Skin epidermis (tissue), 12 donors: ENCODE measurements around the gene RAPGEF4.

Experiments
- H3K27ac ChIP-seq, 21 experiments: fragments of 200-600 bp; sonication (generic) in 11 of 21; one replicate each; pipeline ENCODE4 v1.5.0; 2020; ENCODE audit warnings: mild to moderate bottlenecking in 3 of 21, inconsistent platforms in 2 of 21, moderate library complexity in 2 of 21
- H3K4me3 ChIP-seq, 7 experiments: fragments of 200-600 bp; sonication (generic) in 2 of 7; one replicate each; pipeline ENCODE4 v1.5.0; 2020; ENCODE audit warnings: inconsistent platforms in 2 of 7, mild to moderate bottlenecking in 2 of 7, moderate library complexity in 1 of 7

The RAPGEF4 gene

GRCh38 chr2:172974762-172975161 is 239.1 kb downstream of the RAPGEF4 start:
- H3K27ac ChIP-seq, result no peak overlapping the region
- H3K4me3 ChIP-seq, result no peak overlapping the region

- H3K27ac ChIP-seq, result no peak overlapping the region
These were observed 240.5 kb downstream of the RAPGEF4 start for GRCh38 chr2:172976116-172976515.

GRCh38 chr2:172976816-172977215 is 241.2 kb downstream of the RAPGEF4 start:
- Histone ChIP-seq H3K27ac (no peak overlapping the region), H3K4me3 (no peak overlapping the region)

More at GRCh38 chr2:172976116-172976515, 240.5 kb downstream of the RAPGEF4 start:
- H3K4me3 ChIP-seq, result no peak overlapping the region

GRCh38 chr2:172977270-172978062 is 241.8 kb downstream of the RAPGEF4 start:
- no peak overlapping the region for H3K4me3 ChIP-seq

GRCh38 chr2:172978063-172978383 is 242.4 kb downstream of the RAPGEF4 start:
- Histone ChIP-seq H3K4me3 (no peak overlapping the region), H3K27ac (no peak overlapping the region)

More at GRCh38 chr2:172977270-172978062, 241.8 kb downstream of the RAPGEF4 start:
- no peak overlapping the region for H3K27ac ChIP-seq

- Histone ChIP-seq H3K4me3 (no peak overlapping the region), H3K27ac (peak overlapping the region in 1 of 21 experiments; percentile 53)
These were observed 249.7 kb downstream of the RAPGEF4 start for GRCh38 chr2:172985139-172985892.

GRCh38 chr2:172986040-172986439 is 250.4 kb downstream of the RAPGEF4 start:
- Histone ChIP-seq H3K27ac (peak overlapping the region in 2 of 21 experiments; percentile 11 to 53), H3K4me3 (no peak overlapping the region)

GRCh38 chr2:172988728-172989127 is 253.1 kb downstream of the RAPGEF4 start:
- H3K27ac ChIP-seq, result no peak overlapping the region
- H3K4me3 ChIP-seq, result no peak overlapping the region

- no peak overlapping the region for H3K4me3 ChIP-seq
These were observed 255.4 kb downstream of the RAPGEF4 start for GRCh38 chr2:172991031-172991430.

GRCh38 chr2:172993139-172993538 is 257.5 kb downstream of the RAPGEF4 start:
- no peak overlapping the region for H3K27ac ChIP-seq
- no peak overlapping the region for H3K4me3 ChIP-seq

More at GRCh38 chr2:172991031-172991430, 255.4 kb downstream of the RAPGEF4 start:
- H3K27ac ChIP-seq, result no peak overlapping the region

GRCh38 chr2:172993931-172994717 is 258.5 kb downstream of the RAPGEF4 start:
- H3K4me3 ChIP-seq, result no peak overlapping the region
- no peak overlapping the region for H3K27ac ChIP-seq

- Histone ChIP-seq H3K4me3 (no peak overlapping the region), H3K27ac (peak overlapping the region in 2 of 21 experiments; percentile 52 to 71)
These were observed 259.2 kb downstream of the RAPGEF4 start for GRCh38 chr2:172994864-172995263.

GRCh38 chr2:172995323-172996244 is 259.9 kb downstream of the RAPGEF4 start:
- Histone ChIP-seq H3K4me3 (no peak overlapping the region), H3K27ac (peak overlapping the region in 8 of 21 experiments; percentile 9 to 71 (median 40))

- H3K4me3 ChIP-seq, result no peak overlapping the region
- peak overlapping the region in 4 of 21 experiments; percentile 2 to 36 (median 24) for H3K27ac ChIP-seq
These were observed 260.8 kb downstream of the RAPGEF4 start for GRCh38 chr2:172996387-172996961.

GRCh38 chr2:172997031-172997430 is 261.4 kb downstream of the RAPGEF4 start:
- Histone ChIP-seq H3K27ac (peak overlapping the region in 2 of 21 experiments; percentile 2 to 36), H3K4me3 (no peak overlapping the region)

- Histone ChIP-seq H3K27ac (peak overlapping the region in 1 of 21 experiments; percentile 6), H3K4me3 (no peak overlapping the region)
These were observed 263.1 kb downstream of the RAPGEF4 start for GRCh38 chr2:172998547-172999272.

- Histone ChIP-seq H3K27ac (no peak overlapping the region), H3K4me3 (no peak overlapping the region)
These were observed 264.2 kb downstream of the RAPGEF4 start for GRCh38 chr2:172999641-173000386.
